Liver (tissue), 3 donors: ENCODE results near the gene HIVEP2.

Source experiments
- EGR1 ChIP-seq, 2 donors: IDR thresholded peaks; 2 replicates each; pipeline ENCODE4 v1.6.1; 2016 to 2018; ENCODE audit warnings: antibody characterized with exemption in 2 of 2, low read depth in 2 of 2
- FOXA1 ChIP-seq: IDR thresholded peaks from 2 replicates; pipeline ENCODE4 v1.6.1; 2016; ENCODE audit warnings: antibody characterized with exemption
- GABPA ChIP-seq, 2 donors: IDR thresholded peaks in 1 of 2; conservative IDR thresholded peaks in 1 of 2; 2 replicates each; pipeline ENCODE4 v1.6.1; 2016; ENCODE audit warnings: antibody characterized with exemption in 2 of 2, mild to moderate bottlenecking in 1 of 2, moderate library complexity in 1 of 2
- JUND ChIP-seq, 2 donors: IDR thresholded peaks; 2 replicates each; pipeline ENCODE4 v1.6.1; 2016; ENCODE audit warnings: antibody characterized with exemption in 2 of 2
- RAD21 ChIP-seq, 2 donors: IDR thresholded peaks; 2 replicates each; pipeline ENCODE4 v1.6.1; 2016; ENCODE audit warnings: antibody characterized with exemption in 2 of 2, mild to moderate bottlenecking in 2 of 2
- REST ChIP-seq: IDR thresholded peaks from 2 replicates; pipeline ENCODE4 v1.6.1; 2016; ENCODE audit warnings: antibody characterized with exemption, mild to moderate bottlenecking
- RXRA ChIP-seq, 2 donors: IDR thresholded peaks; 2 replicates each; pipeline ENCODE4 v1.6.1; 2017 to 2018; ENCODE audit warnings: antibody characterized with exemption in 2 of 2, mild to moderate bottlenecking in 1 of 2
- SP1 ChIP-seq: IDR thresholded peaks from 2 replicates; pipeline ENCODE4 v1.6.1; 2018; ENCODE audit warnings: antibody characterized with exemption, mild to moderate bottlenecking
- TAF1 ChIP-seq: conservative IDR thresholded peaks from 2 replicates; pipeline ENCODE4 v1.6.1; 2016; ENCODE audit warnings: antibody characterized with exemption, mild to moderate bottlenecking
- YY1 ChIP-seq: IDR thresholded peaks from 2 replicates; pipeline ENCODE4 v1.6.1; 2016; ENCODE audit warnings: antibody characterized with exemption, mild to moderate bottlenecking
- ZBTB33 ChIP-seq: IDR thresholded peaks from 2 replicates; pipeline ENCODE4 v1.6.1; 2016; ENCODE audit warnings: antibody characterized with exemption
- TF ChIP-seq, protein P1 (sequence below): fragments of 150-350 bp; IDR thresholded peaks from 2 replicates; pipeline ENCODE4 v1.5.1; 2017; ENCODE audit warnings: improper control_type of control experiment, low read depth, low read length; ENCODE audit not compliant: missing input control
- TF ChIP-seq, protein P2 (sequence below): IDR thresholded peaks from 2 replicates; pipeline ENCODE4 v1.6.1; 2016; ENCODE audit warnings: antibody characterized with exemption
- TF ChIP-seq, protein P3 (sequence below): IDR thresholded peaks from 2 replicates; pipeline ENCODE4 v1.6.1; 2016; ENCODE audit warnings: antibody characterized with exemption
- donor health status: healthy.
- donor health status: healthy.

DNA sequence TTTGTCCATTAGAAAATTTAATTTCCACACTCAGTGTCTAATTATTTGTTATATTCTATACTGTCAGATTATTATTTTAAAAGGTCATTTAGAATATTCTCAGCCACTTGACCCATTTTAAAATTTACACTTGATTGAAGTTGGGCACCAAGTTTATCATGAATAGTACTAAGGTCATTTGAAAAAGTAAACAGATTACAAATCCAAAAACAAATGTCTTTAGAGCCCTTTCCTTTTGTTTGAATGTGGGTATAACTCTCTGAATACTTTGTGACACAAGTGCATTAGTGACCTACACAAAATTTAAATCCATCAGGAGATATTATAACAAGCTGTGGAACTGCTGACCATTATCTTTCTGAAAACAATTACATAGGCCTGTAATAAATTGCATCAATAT is 11.3 kb downstream of the HIVEP2 start:
- TF ChIP-seq, protein P1, sequence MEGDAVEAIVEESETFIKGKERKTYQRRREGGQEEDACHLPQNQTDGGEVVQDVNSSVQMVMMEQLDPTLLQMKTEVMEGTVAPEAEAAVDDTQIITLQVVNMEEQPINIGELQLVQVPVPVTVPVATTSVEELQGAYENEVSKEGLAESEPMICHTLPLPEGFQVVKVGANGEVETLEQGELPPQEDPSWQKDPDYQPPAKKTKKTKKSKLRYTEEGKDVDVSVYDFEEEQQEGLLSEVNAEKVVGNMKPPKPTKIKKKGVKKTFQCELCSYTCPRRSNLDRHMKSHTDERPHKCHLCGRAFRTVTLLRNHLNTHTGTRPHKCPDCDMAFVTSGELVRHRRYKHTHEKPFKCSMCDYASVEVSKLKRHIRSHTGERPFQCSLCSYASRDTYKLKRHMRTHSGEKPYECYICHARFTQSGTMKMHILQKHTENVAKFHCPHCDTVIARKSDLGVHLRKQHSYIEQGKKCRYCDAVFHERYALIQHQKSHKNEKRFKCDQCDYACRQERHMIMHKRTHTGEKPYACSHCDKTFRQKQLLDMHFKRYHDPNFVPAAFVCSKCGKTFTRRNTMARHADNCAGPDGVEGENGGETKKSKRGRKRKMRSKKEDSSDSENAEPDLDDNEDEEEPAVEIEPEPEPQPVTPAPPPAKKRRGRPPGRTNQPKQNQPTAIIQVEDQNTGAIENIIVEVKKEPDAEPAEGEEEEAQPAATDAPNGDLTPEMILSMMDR, result no peak
- TF ChIP-seq RXRA (IDR thresholded peaks at IDR 0.05), result no peak
- TF ChIP-seq JUND (IDR thresholded peaks at IDR 0.05), result no peak
- TF ChIP-seq RAD21 (IDR thresholded peaks at IDR 0.05), result no peak
- TF ChIP-seq TAF1, result no peak
- no peak for TF ChIP-seq REST
- no peak for TF ChIP-seq EGR1 (IDR thresholded peaks at IDR 0.05; ENCODE audit: low read depth in 2 of 2)
- TF ChIP-seq GABPA (IDR thresholded peaks at IDR 0.05 in 1 of 2, conservative IDR thresholded peaks at IDR 0.05 in 1 of 2), result no peak
- TF ChIP-seq FOXA1, result no peak
- TF ChIP-seq, protein P2, sequence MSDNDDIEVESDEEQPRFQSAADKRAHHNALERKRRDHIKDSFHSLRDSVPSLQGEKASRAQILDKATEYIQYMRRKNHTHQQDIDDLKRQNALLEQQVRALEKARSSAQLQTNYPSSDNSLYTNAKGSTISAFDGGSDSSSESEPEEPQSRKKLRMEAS, result no peak
- peak; percentile 10 for TF ChIP-seq YY1
- TF ChIP-seq ZBTB33, result no peak
- TF ChIP-seq, protein P3, sequence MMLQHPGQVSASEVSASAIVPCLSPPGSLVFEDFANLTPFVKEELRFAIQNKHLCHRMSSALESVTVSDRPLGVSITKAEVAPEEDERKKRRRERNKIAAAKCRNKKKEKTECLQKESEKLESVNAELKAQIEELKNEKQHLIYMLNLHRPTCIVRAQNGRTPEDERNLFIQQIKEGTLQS, result no peak
- no peak for TF ChIP-seq SP1
